Measurements from ENCODE around the gene LYRM4.

DNA sequence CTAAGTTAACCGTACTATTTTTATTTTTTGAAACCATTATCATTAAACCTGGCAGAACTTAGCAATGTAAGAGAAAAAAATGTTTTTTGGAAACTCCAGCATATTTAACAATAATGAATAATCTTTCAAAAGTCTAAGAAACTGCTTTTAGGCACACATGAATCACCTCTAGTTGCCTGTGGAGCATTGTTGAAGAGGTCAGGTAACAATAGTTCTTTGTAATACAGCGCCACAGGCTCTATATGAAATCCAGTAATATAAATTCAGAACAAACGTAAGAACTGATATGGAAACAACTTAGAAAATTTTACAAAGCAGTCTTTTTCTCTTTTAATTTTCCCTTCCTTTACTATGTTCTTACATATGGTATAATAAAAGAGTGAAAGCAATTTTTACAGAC, 10.3 kb downstream of the LYRM4 start:
- TF ChIP-seq, protein P1, sequence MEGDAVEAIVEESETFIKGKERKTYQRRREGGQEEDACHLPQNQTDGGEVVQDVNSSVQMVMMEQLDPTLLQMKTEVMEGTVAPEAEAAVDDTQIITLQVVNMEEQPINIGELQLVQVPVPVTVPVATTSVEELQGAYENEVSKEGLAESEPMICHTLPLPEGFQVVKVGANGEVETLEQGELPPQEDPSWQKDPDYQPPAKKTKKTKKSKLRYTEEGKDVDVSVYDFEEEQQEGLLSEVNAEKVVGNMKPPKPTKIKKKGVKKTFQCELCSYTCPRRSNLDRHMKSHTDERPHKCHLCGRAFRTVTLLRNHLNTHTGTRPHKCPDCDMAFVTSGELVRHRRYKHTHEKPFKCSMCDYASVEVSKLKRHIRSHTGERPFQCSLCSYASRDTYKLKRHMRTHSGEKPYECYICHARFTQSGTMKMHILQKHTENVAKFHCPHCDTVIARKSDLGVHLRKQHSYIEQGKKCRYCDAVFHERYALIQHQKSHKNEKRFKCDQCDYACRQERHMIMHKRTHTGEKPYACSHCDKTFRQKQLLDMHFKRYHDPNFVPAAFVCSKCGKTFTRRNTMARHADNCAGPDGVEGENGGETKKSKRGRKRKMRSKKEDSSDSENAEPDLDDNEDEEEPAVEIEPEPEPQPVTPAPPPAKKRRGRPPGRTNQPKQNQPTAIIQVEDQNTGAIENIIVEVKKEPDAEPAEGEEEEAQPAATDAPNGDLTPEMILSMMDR (conservative IDR thresholded peaks at IDR 0.05): no peak
- TF ChIP-seq EZH2 (IDR thresholded peaks at IDR 0.05; ENCODE audit: low read depth): no peak
